Smooth muscle cell of bladder (primary cell): ENCODE results near the gene TENT5A. TPM values are rescaled to one million over a fixed set of nuclear protein-coding genes. Genes with fewer than 3 reads are reported as not detected.

ENCODE experiments used
- total RNA-seq: library from RNA; depleted of rRNA; stranded (reverse); fragments of >200 nt; gene quantifications from 2 replicates; pipeline ENCODE4 v1.2.3, GENCODE V29; 2014

TENT5A gene
- 47.5 and 125 TPM in 2 replicates for total RNA-seq

GRCh38 chr6:81752084-81752920 lies at the start of gene TENT5A:
TSS of gene TENT5A (minus strand) at chr6:81752681. CDS start at chr6:81752141, 540 bp downstream.

